GM19035 (cell line): Measurements from ENCODE around the gene PPP5C.

ENCODE experiments used
- ATAC-seq: cut with Tn5 transposase; IDR thresholded peaks from one replicate; pipeline ENCODE4 v1.9.1; 2021; ENCODE audit not compliant: unreplicated experiment

PPP5C gene

DNA sequence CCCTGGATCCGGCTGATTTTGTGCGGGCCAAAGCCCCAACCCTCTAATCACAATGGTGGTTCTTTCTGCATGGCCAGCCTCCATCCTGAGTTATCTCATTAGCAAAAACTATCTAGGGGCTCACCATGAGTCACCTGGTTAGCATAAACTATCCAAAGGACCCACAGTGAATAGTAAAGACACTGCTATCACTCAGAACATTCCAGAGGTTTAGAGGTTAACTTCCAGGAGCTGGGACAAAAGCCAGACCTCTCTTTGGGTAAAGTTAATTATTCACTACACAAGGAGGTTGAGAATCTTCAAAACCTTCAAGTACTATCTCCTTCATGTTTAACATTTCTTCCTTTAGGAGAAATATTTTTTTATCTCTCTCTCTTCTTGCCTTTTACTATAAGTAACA, 18.8 kb upstream of the PPP5C start:
- ATAC-seq, result no peak

DNA sequence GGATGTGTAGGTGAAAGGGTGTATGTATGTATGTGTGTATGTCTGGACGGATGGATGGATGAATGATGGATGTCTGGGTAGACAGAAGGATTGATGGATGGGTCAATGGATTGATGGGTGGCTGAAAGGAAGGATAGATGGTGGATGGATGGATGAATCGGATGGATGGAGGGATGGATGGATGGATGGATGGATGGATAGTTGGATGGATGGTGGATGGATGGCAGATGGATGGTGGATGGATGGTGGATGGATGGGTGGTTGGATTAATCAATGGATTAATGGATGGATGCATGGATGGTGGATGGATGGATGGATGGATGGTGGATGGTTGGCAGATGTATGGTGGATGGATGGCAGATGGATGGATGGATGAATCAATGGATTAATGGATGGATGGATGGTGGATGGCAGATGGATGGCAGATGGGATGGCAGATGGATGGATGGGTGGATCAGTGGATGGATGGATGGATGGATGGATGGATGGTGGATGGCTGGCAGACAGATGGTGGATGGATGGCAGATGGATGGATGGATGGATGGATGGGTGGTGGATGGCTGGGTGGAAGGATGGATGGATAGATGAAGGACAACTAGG, 16.5 kb upstream of the PPP5C start:
- no peak for ATAC-seq

DNA sequence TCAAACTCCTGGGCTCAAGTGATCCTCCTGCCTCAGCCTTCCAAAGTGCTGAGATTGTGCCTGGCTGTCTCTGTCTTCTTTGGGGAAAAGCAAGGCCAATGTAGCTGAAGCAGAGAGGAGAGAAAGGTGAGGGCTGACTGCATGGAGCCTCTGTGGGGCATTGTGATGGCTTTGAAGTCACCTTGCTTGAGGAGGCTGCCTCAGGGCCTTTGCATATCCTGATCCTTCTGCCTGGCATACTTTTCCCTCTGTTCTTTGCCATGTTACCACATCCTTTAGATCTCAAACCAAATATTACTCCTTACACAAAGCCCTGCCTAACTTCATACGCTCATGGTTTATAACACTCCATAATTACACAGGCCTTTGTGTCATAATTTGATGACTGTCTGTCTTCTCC, 9.4 kb upstream of the PPP5C start:
- ATAC-seq, result no peak

- no peak for ATAC-seq
These were observed 7.4 kb upstream of the PPP5C start for GRCh38 chr19:46339446-46339845.

DNA sequence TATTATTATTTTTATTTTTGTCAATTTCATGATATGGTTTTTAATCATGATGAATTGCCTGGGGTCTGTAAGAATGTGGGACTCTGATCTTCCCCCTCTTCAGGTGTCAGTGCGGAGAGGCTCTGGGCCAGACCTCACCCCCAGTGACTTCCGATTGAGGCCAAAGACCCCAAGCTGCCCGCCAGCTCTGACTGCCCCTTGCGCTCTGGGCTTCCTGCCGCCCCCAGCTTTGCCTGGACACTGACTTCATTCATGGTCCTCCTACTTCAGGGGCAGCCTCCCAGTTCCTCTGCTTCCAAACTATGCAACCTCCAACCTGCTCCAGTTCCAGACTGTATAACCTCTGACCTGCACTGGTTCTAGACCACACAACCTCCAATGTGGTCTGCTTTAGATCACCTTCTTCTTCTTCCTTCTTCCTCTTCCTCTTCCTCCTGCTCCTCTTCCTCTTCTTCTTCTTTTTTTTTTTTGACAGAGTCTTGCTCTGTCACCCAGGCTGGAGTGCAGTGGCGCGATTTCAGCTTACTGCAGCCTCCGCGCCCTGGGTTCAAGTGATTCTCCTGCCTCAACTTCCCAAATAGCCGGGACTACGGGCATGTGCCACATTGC, 6.7 kb upstream of the PPP5C start:
- ATAC-seq, result no peak

DNA sequence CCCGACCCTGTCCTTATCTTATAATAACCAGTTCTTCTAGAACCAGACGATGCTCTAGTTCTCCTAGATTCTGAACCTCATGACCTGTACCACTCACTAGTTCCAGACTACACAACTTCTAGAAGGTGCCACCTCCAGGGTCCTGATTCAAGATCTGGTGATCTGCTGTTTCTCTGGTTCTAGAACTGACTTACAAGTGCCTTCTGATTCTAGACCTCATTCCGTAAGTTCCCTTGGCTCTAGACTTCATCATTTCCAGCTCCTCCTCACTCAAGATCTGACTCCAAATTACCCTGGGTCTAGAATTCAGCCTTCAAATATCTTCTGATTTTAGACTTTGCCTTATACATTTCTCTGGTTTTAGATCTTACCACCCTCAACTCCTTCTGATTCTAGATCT, 5.0 kb upstream of the PPP5C start:
- ATAC-seq, result no peak

DNA sequence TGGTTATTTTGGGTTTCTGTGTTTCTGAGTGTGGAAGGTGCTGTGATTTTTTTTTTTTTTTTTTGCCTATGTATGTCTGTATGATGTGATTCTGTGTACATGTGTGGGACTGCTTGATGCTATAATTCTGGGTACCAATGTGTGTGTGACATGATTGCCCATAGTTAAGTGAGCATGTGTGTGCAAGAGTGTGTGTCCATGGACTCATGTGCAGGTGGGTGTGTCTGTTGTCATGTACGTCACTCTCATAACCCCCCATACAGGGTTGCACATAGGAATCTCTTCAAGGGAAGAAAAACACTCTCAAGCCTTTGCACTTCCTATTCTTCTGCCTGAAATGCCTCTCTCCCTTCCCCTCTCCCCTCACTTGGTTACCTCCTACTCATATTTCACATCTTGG, 2.5 kb upstream of the PPP5C start:
- ATAC-seq, result no peak

- ATAC-seq, result no peak
These were observed 1.7 kb upstream of the PPP5C start for GRCh38 chr19:46345157-46345556.

DNA sequence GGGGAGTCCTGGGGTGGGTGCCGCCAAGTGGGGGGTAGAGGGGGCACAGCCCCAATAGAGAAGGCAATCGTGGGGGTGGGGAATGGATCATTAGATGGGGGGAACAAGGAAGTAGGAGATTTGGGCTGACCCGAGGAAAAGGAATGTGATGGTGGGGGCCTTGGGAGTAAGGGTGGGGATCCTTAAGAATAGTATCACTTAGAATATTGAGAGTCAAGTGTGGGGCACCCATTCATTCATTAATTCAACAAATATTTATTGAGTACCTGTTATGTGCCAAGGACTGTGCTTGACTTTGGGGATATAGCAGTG, 641 bp downstream of the PPP5C start:
- no peak for ATAC-seq

DNA sequence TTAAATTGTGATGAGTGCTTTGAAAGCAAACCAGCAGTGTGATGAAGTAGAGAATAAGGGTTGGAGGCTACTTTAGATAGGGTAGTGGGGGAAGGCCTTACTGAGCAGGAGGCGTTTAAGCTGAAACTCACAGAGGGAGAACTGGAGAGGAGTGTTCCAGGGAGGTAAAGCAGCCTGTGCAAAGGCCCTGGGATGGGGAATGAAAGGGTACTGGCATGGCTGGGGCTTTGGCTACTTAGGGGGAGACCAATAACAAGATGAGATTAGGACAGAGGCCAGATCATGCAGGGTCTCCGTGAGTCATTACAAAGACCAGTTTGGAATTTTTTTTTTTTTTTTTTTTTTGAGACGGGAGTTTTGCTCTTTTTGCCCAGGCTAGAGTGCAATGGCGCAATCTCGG, 1.1 kb downstream of the PPP5C start:
- no peak for ATAC-seq

DNA sequence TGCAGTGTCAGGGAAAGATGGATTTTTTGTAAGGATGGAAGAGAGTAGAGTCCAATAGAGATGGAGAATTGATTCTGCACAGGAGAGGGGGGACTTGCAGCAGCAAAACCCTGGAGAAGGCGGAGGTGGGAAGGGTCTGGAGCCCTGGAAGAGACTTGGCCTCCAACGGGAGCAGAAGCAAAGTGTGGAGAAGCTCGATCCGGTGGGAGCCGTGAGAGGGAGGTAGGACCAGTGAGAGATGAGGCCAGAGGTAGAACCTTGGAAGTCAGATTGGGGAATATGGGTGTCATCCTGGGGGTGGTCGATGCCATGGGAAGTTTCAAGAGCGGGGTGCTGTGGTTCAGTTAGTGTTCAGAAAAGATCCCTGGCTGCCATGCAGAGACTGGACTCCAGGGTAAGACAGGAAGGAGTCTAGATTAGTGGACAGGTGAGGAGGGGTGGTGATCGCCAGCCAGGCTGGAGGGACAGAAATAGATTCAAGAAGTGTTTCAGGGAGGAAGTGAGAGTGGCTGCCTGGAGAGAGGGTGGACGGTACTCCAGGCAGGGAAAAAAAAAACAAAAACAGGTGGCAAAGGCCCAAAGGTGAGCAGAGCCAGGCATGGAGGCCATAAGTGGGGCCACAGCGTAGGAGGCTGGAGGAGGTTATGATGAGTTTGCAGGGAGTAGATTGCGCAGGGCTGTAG, 2.6 kb downstream of the PPP5C start:
- ATAC-seq, result no peak

DNA sequence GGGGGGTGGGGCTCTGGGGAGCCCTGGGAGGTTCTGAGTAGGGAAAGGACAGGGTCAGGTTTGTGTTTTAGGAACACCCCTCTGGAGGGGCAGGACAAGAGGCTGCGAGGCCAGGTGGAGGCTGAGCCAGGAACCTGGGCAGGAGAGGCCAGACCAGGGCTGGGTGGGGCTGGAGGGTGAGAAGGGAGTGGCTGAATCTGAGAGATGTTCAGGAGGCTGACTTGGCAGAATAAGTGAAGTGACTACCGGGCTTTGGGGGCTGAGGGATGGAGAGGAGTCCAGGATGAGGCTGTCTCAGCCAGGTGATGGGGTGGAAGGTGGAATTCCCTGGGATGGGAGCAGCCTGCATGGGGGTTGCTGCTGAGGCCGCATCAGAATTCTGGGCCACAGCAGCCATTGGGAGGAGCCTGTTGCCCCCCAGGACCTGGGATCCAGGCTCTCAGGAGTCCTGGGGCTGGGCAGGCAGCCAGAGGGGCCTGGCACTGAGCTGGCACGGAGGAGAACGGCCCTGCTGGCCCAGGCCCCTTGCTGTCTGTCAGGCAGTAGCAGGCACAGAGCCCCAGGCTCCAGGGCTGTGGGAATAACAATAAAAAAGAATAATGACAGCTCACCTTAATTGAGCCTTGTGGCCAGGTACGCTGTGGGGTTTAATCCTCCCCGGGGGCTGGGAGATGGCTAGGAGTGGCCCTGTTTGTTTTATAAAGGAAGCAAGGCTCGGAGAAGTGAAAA, 3.3 kb downstream of the PPP5C start:
- no peak for ATAC-seq

DNA sequence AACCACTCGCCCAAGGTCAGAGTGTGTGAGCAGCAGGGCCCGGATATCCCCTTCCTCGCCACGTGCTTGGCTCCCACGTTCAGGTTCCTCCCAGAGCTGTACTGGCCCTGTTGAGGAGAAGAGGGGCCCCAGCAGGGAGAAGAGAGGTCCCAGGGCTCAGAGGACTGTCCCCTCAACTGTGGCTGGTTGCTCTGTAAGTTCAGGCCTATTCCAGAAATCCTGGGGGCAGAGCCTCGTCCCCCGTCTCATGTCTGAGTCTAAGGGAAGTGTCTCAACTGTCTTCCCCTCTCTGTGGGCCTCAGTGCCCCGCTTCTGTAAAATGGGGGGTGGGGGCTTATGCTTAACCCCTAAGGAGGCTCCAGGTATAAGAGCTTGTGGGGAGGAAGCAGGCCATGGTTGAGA, 3.9 kb downstream of the PPP5C start:
- no peak for ATAC-seq

DNA sequence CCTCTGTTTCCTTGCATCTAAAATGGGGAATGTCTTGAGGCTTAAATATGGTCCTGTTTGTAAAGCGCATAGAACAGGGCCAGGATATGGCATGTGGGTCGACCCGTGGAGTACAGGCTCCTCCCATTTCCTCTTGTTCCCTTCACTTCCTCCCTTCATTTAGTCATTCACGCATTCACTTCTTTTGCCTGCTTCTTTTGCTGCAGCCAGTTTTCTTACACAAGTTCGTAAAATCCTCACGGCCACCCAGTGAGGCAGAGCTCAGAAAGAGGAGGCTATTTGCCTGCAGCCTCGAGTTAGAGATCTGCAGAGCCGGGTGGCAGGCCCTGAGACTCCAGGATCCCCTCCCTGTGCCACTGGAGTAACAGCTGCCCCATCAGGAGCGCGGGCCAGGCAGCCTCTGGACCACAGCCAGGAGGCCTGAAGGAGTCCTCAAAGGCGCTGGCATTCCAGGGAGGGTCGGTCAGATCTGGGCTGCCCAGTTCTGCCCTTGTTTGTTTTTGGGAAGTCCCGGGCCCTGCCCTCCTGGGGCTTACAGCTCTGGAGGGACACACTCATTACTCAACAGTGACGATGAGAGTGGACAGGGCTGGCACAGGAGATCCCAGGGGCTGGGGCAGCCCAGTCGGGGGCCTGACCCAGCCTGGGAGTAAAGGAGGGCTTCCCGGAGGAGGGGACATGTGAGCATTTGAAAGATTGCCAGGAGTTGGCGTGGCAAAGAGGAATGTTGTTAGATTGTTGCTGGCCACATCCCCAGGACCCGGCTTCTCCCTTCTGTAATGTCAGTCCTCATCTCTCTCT, 4.6 kb downstream of the PPP5C start:
- no peak for ATAC-seq

- ATAC-seq, result no peak
These were observed 7.0 kb downstream of the PPP5C start for GRCh38 chr19:46353730-46354528.

- ATAC-seq, result no peak
These were observed 8.6 kb downstream of the PPP5C start for GRCh38 chr19:46355234-46356148.

DNA sequence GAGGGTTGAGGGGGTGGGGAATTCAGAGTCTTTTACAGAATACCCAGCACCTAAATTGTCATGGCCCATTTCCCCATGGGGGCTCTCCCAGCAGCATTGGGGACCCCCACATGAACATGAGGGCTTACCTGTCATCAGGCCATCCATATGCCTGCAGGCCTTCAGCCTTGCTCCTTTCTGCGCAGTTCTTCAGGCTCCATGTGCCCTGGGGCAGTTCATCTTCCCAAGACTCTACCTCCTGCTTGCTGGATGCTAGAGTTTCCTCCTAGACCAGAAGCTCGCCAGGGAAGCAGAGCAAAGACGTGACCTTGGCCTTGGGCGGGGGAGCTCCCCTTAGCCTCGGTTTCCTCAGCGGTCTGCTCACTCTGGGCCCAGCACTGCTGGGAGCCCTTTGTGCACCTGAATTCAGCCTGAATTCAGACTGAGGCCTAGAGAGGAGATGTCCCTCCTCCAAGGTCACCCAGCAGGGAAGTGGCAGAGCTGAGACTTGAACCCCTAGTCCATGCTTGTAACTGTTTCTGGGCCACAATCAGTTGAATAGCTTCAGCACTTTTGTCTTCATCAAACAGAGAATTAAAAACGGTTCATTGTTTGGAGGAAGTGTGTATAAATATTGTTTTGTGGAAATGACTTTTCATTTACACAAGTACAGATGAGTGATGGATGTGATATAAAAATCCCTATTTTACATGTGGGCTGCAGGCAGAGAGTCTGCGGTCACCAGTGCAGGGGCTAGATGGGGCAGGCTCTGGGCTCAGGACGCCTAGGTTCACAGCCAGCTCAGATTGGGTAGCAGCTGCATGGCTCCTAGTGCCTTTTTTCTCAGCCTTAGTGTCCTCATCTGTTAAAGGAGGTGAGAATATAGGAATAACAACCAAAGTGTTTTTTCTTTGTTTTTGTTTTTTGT, 9.5 kb downstream of the PPP5C start:
- no peak for ATAC-seq

DNA sequence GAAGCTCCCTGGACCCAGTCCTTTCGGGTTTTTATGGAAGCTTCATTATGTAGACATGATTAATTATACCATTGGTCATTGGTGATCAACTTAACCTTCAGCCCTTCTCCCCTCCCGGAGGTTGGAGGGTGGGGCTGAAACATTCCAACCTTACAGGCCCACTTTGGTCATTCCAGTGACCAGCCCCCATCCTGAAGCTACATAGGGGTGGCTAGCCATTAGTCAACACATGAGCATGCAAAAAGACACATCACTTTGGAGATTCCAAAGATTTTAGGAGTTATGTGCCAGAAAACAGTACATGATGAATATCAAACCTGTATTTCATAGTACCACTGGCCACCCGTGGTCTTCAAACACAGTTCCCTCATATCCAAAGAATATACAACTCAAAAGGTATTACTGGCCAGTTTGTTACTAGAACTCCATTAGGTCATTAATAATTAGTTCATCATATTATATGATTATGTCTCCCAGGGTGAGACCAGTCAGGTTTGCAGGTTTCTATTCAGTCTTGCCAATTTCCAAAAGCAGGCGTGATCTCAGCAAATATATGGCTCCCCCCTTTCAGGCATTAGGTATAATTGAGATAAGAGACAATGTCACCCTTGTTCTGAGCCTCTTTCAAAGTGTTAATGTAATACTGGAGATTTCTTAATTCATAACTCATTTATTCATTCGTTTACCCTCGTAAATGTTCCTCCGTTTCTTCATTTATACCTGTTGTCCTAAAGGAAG, 11.1 kb downstream of the PPP5C start:
- no peak for ATAC-seq
